DOHH2 (cell line): ENCODE data around the gene SLC19A2.

Source experiments
- H3F3A ChIP-seq: fragments of 200-600 bp; sonication (generic), shearing (Covaris generic); 2 replicates; pipeline ENCODE4 v1.6.0; 2016; ENCODE audit warnings: antibody characterized with exemption, mild to moderate bottlenecking; ENCODE audit not compliant: control insufficient read depth, insufficient read depth
- H3K27ac ChIP-seq: fragments of 200-600 bp; sonication (generic); 2 replicates; pipeline ENCODE4 v1.5.1; 2014; ENCODE audit warnings: low read depth, mild to moderate bottlenecking, low read length, moderate library complexity
- H3K27me3 ChIP-seq: fragments of 200-600 bp; sonication (generic); 2 replicates; pipeline ENCODE4 v1.6.1; 2014; ENCODE audit warnings: mild to moderate bottlenecking, low read length, mixed read lengths; ENCODE audit not compliant: control insufficient read depth
- H3K36me3 ChIP-seq: fragments of 200-600 bp; sonication (generic); 2 replicates; pipeline ENCODE4 v1.6.1; 2014; ENCODE audit warnings: mild to moderate bottlenecking, low read length, moderate library complexity, mixed read lengths; ENCODE audit not compliant: control insufficient read depth
- H3K4me1 ChIP-seq: fragments of 200-600 bp; sonication (generic); 2 replicates; pipeline ENCODE4 v1.6.1; 2014; ENCODE audit warnings: mild to moderate bottlenecking, low read length, mixed read lengths; ENCODE audit not compliant: control insufficient read depth
- H3K4me2 ChIP-seq: fragments of 200-600 bp; sonication (generic); 2 replicates; pipeline ENCODE4 v1.6.0; 2014; ENCODE audit warnings: mild to moderate bottlenecking, low read length, moderate library complexity
- H3K4me3 ChIP-seq: fragments of 200-600 bp; sonication (generic); 2 replicates; pipeline ENCODE4 v1.5.1; 2014; ENCODE audit warnings: mild to moderate bottlenecking, low read length, mixed read lengths
- H3K79me2 ChIP-seq: fragments of 200-600 bp; sonication (generic); 2 replicates; pipeline ENCODE4 v1.6.1; 2014; ENCODE audit warnings: mild to moderate bottlenecking, low read length, mixed read lengths; ENCODE audit not compliant: control insufficient read depth
- H3K9me2 ChIP-seq: fragments of 200-600 bp; sonication (generic); replicated peaks from 2 replicates; pipeline ENCODE4 v1.6.1; 2014; ENCODE audit warnings: mild to moderate bottlenecking, low read length, mixed read lengths; ENCODE audit not compliant: control insufficient read depth
- H3K9me3 ChIP-seq: fragments of 200-600 bp; sonication (generic); 2 replicates; pipeline ENCODE4 v1.6.1; 2014; ENCODE audit warnings: antibody characterized with exemption, low read length, mixed read lengths; ENCODE audit not compliant: control insufficient read depth, insufficient read depth
- H4K20me1 ChIP-seq: fragments of 200-600 bp; sonication (generic); 2 replicates; pipeline ENCODE4 v1.6.0; 2014; ENCODE audit warnings: low read depth, mild to moderate bottlenecking, antibody characterized with exemption, low read length, moderate library complexity; ENCODE audit not compliant: control insufficient read depth, insufficient read depth
- EZH2phosphoT487 ChIP-seq: fragments of 200-600 bp; sonication (generic); IDR thresholded peaks from 2 replicates; pipeline ENCODE4 v1.6.1; 2017; ENCODE audit warnings: borderline replicate concordance, mild to moderate bottlenecking, antibody characterized with exemption, low read length, moderate library complexity, mixed read lengths
- TF ChIP-seq, protein P1 (sequence below): fragments of 200-600 bp; sonication (generic); IDR thresholded peaks from one replicate; pipeline ENCODE4 v1.5.1; 2014; ENCODE audit warnings: antibody characterized with exemption, mild to moderate bottlenecking, low read depth, low read length; ENCODE audit not compliant: poor library complexity, severe bottlenecking

SLC19A2 gene

DNA sequence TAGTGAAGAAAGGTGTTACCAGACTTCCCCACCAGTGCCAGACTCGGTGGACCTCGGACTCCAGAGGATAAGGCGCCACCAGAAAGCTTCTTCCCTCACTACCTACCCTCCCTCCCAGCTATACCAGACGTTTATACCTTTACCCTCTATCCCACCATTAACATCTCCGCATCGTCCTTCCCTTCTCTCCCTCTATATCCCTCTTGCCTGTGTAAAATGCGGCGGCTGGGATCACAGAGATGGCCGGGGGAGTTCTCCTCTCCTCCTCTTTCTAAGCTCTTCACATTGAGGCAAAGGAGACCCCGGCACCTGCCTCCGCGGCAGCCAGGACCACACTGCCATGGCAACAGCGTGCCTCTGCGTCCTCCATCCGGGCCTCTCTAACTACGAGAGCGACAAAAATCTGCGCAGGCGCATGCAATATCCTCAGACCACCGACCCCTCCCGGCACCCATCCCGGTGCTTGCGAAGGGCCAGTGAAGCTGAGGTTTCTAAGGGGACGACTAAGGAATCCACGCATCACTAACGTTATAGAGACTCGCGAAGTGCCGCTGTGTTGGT lies 58.6 kb downstream of the SLC19A2 start, which contains the start of gene CCDC181:
Gene CCDC181, minus strand, starts transcription at position 394 of the 561 bp plus-strand sequence. CDS start 2,547 bp downstream, outside the sequence.
- Histone ChIP-seq H4K20me1 (no peaks in the 10 kb centered on the region), H3K27ac (no peak within 1 kb of the TSS), H3K9me3 (0 out of 2 replicates have a peak, but pooled peaks cover 3% of the 10 kb centered on the region), H3K9me2 (no peaks in the 10 kb centered on the region), H3F3A (no peaks in the 10 kb centered on the region), H3K79me2 (no peaks in the 10 kb centered on the region), H3K4me1 (peaks cover 19% of the 10 kb centered on the region), H3K27me3 (no peaks in the 10 kb centered on the region), H3K4me2 (peak within 1 kb of the TSS; percentile 86), H3K36me3 (no peaks in the 10 kb centered on the region), H3K4me3 (peak within 1 kb of the TSS; percentile 82)
- no peak for TF ChIP-seq EZH2phosphoT487
- TF ChIP-seq, protein P1, sequence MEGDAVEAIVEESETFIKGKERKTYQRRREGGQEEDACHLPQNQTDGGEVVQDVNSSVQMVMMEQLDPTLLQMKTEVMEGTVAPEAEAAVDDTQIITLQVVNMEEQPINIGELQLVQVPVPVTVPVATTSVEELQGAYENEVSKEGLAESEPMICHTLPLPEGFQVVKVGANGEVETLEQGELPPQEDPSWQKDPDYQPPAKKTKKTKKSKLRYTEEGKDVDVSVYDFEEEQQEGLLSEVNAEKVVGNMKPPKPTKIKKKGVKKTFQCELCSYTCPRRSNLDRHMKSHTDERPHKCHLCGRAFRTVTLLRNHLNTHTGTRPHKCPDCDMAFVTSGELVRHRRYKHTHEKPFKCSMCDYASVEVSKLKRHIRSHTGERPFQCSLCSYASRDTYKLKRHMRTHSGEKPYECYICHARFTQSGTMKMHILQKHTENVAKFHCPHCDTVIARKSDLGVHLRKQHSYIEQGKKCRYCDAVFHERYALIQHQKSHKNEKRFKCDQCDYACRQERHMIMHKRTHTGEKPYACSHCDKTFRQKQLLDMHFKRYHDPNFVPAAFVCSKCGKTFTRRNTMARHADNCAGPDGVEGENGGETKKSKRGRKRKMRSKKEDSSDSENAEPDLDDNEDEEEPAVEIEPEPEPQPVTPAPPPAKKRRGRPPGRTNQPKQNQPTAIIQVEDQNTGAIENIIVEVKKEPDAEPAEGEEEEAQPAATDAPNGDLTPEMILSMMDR, result no peak

GRCh38 chr1:169426174-169426705 lies 59.5 kb downstream of the SLC19A2 start:
- no peaks in the 10 kb centered on the region for H3K9me3 ChIP-seq
- no peaks in the 10 kb centered on the region for H3K27me3 ChIP-seq
- H3K79me2 ChIP-seq, result no peaks in the 10 kb centered on the region
- peak overlapping the region; percentile 86 for H3K4me2 ChIP-seq
- H3K4me1 ChIP-seq, result peaks cover 19% of the 10 kb centered on the region
- no peaks in the 10 kb centered on the region for H3F3A ChIP-seq
- H3K9me2 ChIP-seq, result no peaks in the 10 kb centered on the region
- no peaks in the 10 kb centered on the region for H4K20me1 ChIP-seq
- H3K36me3 ChIP-seq, result no peaks in the 10 kb centered on the region
- H3K27ac ChIP-seq, result no peak overlapping the region
- TF ChIP-seq, protein P1, result no peak
- TF ChIP-seq EZH2phosphoT487, result no peak
- H3K4me3 ChIP-seq, result peak overlapping the region; percentile 82

DNA sequence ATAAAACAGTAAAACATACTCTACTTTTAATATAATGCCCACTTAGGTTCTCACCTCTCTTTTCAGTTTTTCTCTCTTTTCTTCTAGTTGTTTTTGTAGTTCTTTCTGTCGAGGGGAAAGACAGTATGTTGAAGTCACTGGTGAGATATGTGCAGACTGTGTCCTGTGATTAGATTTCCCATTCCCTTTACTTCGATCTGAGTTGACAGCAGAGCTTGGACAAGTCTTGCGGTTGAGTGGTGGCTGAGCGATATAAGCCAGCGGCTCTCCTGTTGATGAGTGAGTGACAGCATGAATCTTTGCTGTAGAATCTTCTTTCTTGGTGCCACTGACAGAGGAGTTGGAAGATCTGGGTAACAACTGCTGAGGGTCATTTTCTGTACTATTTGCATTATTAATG lies 64.4 kb downstream of the SLC19A2 start:
- Histone ChIP-seq H3K79me2 (no peaks in the 10 kb centered on the region), H3K4me3 (no peak overlapping the region), H3K9me3 (no peaks in the 10 kb centered on the region), H3K27me3 (no peaks in the 10 kb centered on the region), H3K4me2 (no peak overlapping the region), H3F3A (no peaks in the 10 kb centered on the region), H3K27ac (no peak overlapping the region), H3K4me1 (peaks cover 4% of the 10 kb centered on the region), H3K9me2 (no peaks in the 10 kb centered on the region), H4K20me1 (no peaks in the 10 kb centered on the region), H3K36me3 (no peaks in the 10 kb centered on the region)
- TF ChIP-seq EZH2phosphoT487, result no peak
- TF ChIP-seq, protein P1, result no peak
